ENCODE results near the gene MAEA.
A peak's percentile ranks its signal among the peaks of the same experiment; 100 is the strongest.

DNA sequence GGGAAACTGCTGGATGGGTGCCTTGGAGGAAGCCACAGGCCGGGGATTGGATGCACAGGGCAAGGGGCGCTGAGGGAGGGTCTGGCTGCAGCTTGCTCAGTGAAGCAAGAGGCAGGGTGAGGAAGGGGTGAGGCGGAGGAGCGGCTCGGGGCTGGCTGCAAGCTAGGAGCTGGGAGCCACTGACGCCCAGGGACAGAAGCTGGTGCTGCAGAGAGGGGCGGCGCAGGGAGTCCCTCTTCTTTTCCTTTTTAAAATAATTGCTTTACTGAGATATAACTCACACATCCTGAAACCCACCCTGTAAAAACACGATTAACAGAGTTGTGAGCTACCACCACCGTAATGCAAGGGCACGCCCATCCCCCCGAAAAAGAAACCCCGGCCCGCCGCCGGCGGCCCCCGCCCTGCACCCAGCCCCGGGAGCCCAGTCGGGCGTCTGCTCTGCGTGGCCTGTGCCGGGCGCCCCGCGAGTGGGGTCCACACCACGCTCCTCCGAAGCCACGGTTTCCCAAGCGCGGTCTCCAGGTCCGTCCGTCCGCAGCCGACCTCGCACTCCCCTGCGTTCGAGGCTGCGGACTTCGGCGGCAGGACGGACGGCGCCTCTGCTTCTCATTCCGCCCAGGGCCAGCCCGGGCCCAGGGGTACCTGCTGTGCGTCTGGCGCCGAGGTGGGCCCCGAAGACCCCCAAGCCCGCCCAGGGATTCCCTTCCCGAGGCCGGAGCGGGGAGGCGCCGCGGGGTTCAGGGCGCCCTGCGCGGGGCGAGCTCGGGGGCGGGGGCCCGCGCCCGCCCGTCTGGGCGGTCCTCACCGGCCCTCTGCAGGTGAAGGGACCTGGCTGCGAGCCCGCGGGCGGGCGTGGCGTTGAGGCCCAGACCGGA, 56.5 kb downstream of the MAEA start:
- TF ChIP-seq CTCF (IDR thresholded peaks at IDR 0.05; ENCODE audit: low read depth, low read length, missing input control) (no peak), EGR1 (IDR thresholded peaks at IDR 0.05; ENCODE audit: low read depth in 2 of 2) (no peak), ATF3 (IDR thresholded peaks at IDR 0.05) (no peak), TAF1 (conservative IDR thresholded peaks at IDR 0.05) (no peak), GABPA (IDR thresholded peaks at IDR 0.05 in 1 of 2, conservative IDR thresholded peaks at IDR 0.05 in 1 of 2) (no peak), SP1 (IDR thresholded peaks at IDR 0.05) (no peak)
- TF ChIP-seq, protein P1, sequence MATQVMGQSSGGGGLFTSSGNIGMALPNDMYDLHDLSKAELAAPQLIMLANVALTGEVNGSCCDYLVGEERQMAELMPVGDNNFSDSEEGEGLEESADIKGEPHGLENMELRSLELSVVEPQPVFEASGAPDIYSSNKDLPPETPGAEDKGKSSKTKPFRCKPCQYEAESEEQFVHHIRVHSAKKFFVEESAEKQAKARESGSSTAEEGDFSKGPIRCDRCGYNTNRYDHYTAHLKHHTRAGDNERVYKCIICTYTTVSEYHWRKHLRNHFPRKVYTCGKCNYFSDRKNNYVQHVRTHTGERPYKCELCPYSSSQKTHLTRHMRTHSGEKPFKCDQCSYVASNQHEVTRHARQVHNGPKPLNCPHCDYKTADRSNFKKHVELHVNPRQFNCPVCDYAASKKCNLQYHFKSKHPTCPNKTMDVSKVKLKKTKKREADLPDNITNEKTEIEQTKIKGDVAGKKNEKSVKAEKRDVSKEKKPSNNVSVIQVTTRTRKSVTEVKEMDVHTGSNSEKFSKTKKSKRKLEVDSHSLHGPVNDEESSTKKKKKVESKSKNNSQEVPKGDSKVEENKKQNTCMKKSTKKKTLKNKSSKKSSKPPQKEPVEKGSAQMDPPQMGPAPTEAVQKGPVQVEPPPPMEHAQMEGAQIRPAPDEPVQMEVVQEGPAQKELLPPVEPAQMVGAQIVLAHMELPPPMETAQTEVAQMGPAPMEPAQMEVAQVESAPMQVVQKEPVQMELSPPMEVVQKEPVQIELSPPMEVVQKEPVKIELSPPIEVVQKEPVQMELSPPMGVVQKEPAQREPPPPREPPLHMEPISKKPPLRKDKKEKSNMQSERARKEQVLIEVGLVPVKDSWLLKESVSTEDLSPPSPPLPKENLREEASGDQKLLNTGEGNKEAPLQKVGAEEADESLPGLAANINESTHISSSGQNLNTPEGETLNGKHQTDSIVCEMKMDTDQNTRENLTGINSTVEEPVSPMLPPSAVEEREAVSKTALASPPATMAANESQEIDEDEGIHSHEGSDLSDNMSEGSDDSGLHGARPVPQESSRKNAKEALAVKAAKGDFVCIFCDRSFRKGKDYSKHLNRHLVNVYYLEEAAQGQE (IDR thresholded peaks at IDR 0.05): peak; percentile 4

All from liver (tissue), 3 donors.